CD4-positive, alpha-beta T cell (primary cell): ENCODE measurements around the gene C10orf67. TPM values are rescaled to one million over a fixed set of nuclear protein-coding genes. Genes with fewer than 3 reads are reported as not detected.

Source experiments
- ATAC-seq: fragments of 200-7000 bp; cut with Tn5 transposase; one replicate; pipeline ENCODE4 v1.10.0; 2022; ENCODE audit warnings: mild to moderate bottlenecking; ENCODE audit not compliant: poor library complexity
- CTCF ChIA-PET: fragments of 350-600 bp; sonication (Branson Sonifier 250); formaldehyde crosslinking; loops from one replicate; lab custom pipeline; 2021; ENCODE audit warnings: antibody characterized with exemption, inconsistent platforms; lab: Charles Lee
- POLR2A ChIA-PET: fragments of 350-600 bp; sonication (Branson Sonifier 250); formaldehyde crosslinking; loops from one replicate; lab custom pipeline; 2021; ENCODE audit warnings: antibody characterized with exemption, inconsistent platforms; lab: Charles Lee
- DNase-seq, 14 experiments: peaks; one replicate each; pipeline ENCODE4 v3.0.0-alpha.2; 2013 to 2020; ENCODE audit warnings: mixed read lengths in 2 of 14
- H3K27ac ChIP-seq, 2 donors: one replicate each; pipeline versions ENCODE4 v1.5.1 to v1.7.0; 2013; ENCODE audit warnings: low read length in 2 of 2, low read depth in 1 of 2, mild to moderate bottlenecking in 1 of 2
- H3K27me3 ChIP-seq, 2 experiments: 1 replicate in 1 of 2; 2 replicates in 1 of 2; pipeline versions ENCODE4 v1.6.1 to v1.7.0; 2013; ENCODE audit warnings: low read length in 2 of 2, control low read depth in 1 of 2, mild to moderate bottlenecking in 1 of 2, moderate library complexity in 1 of 2; ENCODE audit not compliant: insufficient read depth in 2 of 2, control insufficient read depth in 1 of 2
- H3K36me3 ChIP-seq: one replicate; pipeline ENCODE4 v1.6.1; 2013; ENCODE audit warnings: low read length, control low read depth; ENCODE audit not compliant: insufficient read depth
- H3K4me1 ChIP-seq: one replicate; pipeline ENCODE4 v1.6.1; 2013; ENCODE audit warnings: low read length, control low read depth; ENCODE audit not compliant: insufficient read depth
- H3K4me3 ChIP-seq: one replicate; pipeline ENCODE4 v1.5.1; 2013; ENCODE audit warnings: mild to moderate bottlenecking, low read length, moderate library complexity
- H3K9me3 ChIP-seq, 2 experiments: 1 replicate in 1 of 2; 2 replicates in 1 of 2; pipeline versions ENCODE4 v1.6.1 to v1.7.0; 2013; ENCODE audit warnings: low read length in 2 of 2, mild to moderate bottlenecking in 2 of 2, control low read depth in 1 of 2, moderate library complexity in 1 of 2; ENCODE audit not compliant: control insufficient read depth in 1 of 2, insufficient read depth in 1 of 2
- H3K27ac Mint-ChIP-seq: one replicate; pipeline ENCODE4 v1.8.0; 2020; ENCODE audit warnings: mixed read lengths
- H3K27me3 Mint-ChIP-seq: one replicate; pipeline ENCODE4 v1.8.0; 2021; ENCODE audit warnings: mixed read lengths
- H3K36me3 Mint-ChIP-seq: one replicate; pipeline ENCODE4 v1.8.0; 2021; ENCODE audit warnings: low read depth, mixed read lengths
- H3K4me1 Mint-ChIP-seq: one replicate; pipeline ENCODE4 v1.8.0; 2021; ENCODE audit warnings: low read depth, mixed read lengths
- H3K4me3 Mint-ChIP-seq: one replicate; pipeline ENCODE4 v1.8.0; 2020; ENCODE audit warnings: mild to moderate bottlenecking, mixed read lengths
- H3K9me3 Mint-ChIP-seq: one replicate; pipeline ENCODE4 v1.8.0; 2020; ENCODE audit warnings: mixed read lengths
- CTCF ChIP-seq: fragments of 200-600 bp; IDR thresholded peaks from one replicate; pipeline ENCODE4 v1.8.0; 2022; ENCODE audit warnings: antibody characterized with exemption, mild to moderate bottlenecking
- intact Hi-C, 2 experiments: fragments of 100-400 bp; cut with DNase I in 1 of 2; cut with micrococcal nuclease in 1 of 2; formaldehyde crosslinking; loops; one replicate each; pipeline versions ENCODE4 v1.15.1 to v1.9.0; 2023 to 2025; cut with DNase I, micrococcal nuclease
- total RNA-seq, 174 experiments: library from RNA in 2 of 174; stranded (reverse) in 2 of 174; gene quantifications; one replicate each; pipeline ENCODE4 v1.2.3 and lab custom pipeline; 2021 to 2026

C10orf67 gene
- total RNA-seq, 2 experiments from 2014 or later = not detected

- Mint-ChIP-seq H3K36me3 (no peaks in the 10 kb centered on the region), H3K4me3 (peak overlapping the region; percentile 21), H3K4me1 (peaks cover 38% of the 10 kb centered on the region), H3K27ac (peak overlapping the region; percentile 7), H3K9me3 (no peaks in the 10 kb centered on the region), H3K27me3 (no peaks in the 10 kb centered on the region)
- peak; percentile 82 for ATAC-seq
- DNase-seq = peak in 4 of 14 experiments; percentile 39 to 58 (median 53)
- Histone ChIP-seq H3K9me3 (no peaks in the 10 kb centered on the region), H3K36me3 (no peaks in the 10 kb centered on the region), H3K27me3 (no peaks in the 10 kb centered on the region), H3K4me3 (no peak overlapping the region), H3K27ac (no peak overlapping the region), H3K4me1 (peaks cover 29% of the 10 kb centered on the region)
- ChIA-PET CTCF (interaction anchor here (0.6 to 1.6 kb wide), 2 partner anchors 13 to 1206 kb away, joined by 3 read pairs; no protein-coding TSS in a partner anchor), POLR2A (interaction anchor here (0.7 to 1.8 kb wide), 6 partner anchors 9 to 98 kb away, joined by 3 to 16 read pairs (median 3); partner anchors contain the start of gene OTUD1)
- intact Hi-C loops = loop anchor here (1.0 to 5.0 kb wide), 2 partner anchors 22 to 96 kb away; partner anchors contain the start of gene OTUD1 (in 1 of the 2)
- TF ChIP-seq CTCF = no peak
Observed at GRCh38 chr10:23341004-23341403, 3.6 kb downstream of the C10orf67 start.

- H3K27ac Mint-ChIP-seq = peak overlapping the region; percentile 7
Observed at GRCh38 chr10:23340354-23340753, 4.2 kb downstream of the C10orf67 start.

GRCh38 chr10:23338886-23339285, 5.7 kb downstream of the C10orf67 start:
- H3K4me1 ChIP-seq = peaks cover 25% of the 10 kb centered on the region
- Mint-ChIP-seq H3K27ac (no peak overlapping the region), H3K9me3 (no peaks in the 10 kb centered on the region), H3K4me3 (no peak overlapping the region), H3K27me3 (no peaks in the 10 kb centered on the region), H3K4me1 (peaks cover 31% of the 10 kb centered on the region), H3K36me3 (no peaks in the 10 kb centered on the region)
- CTCF ChIA-PET = no interaction called here
- no peak for DNase-seq
- H3K4me3 ChIP-seq = no peak overlapping the region
- H3K27ac ChIP-seq = no peak overlapping the region
- POLR2A ChIA-PET = interaction anchor here (0.6 kb wide), 1 partner anchor 81 kb away, joined by 3 read pairs; no protein-coding TSS in a partner anchor
- no peaks in the 10 kb centered on the region for H3K36me3 ChIP-seq
- intact Hi-C loops = loop anchor here in 1 of 2 experiments (10.0 kb wide), 1 partner anchor 106 kb away; no protein-coding TSS in a partner anchor
- no peaks in the 10 kb centered on the region for H3K9me3 ChIP-seq
- TF ChIP-seq CTCF = no peak
- H3K27me3 ChIP-seq = no peaks in the 10 kb centered on the region
- no peak for ATAC-seq

More at GRCh38 chr10:23340354-23340753, 4.2 kb downstream of the C10orf67 start:
- Mint-ChIP-seq H3K27me3 (no peaks in the 10 kb centered on the region), H3K4me1 (peaks cover 38% of the 10 kb centered on the region), H3K4me3 (no peak overlapping the region), H3K36me3 (no peaks in the 10 kb centered on the region), H3K9me3 (no peaks in the 10 kb centered on the region)
- Histone ChIP-seq H3K27me3 (no peaks in the 10 kb centered on the region), H3K27ac (no peak overlapping the region), H3K9me3 (no peaks in the 10 kb centered on the region), H3K4me3 (no peak overlapping the region), H3K4me1 (peaks cover 29% of the 10 kb centered on the region), H3K36me3 (no peaks in the 10 kb centered on the region)
- ATAC-seq (no peak), DNase-seq (no peak)
- POLR2A ChIA-PET = interaction anchor here (0.7 to 1.8 kb wide), 5 partner anchors 14 to 99 kb away, joined by 3 to 16 read pairs (median 3); partner anchors contain the start of gene OTUD1
- intact Hi-C loops = loop anchor here in 1 of 2 experiments (5.0 kb wide), 1 partner anchor 97 kb away; the partner anchor contains the start of gene OTUD1
- TF ChIP-seq CTCF = no peak
- CTCF ChIA-PET = interaction anchor here (0.6 to 1.1 kb wide), 3 partner anchors 22 to 1206 kb away, joined by 3 read pairs; no protein-coding TSS in a partner anchor
